NCI-H146 (cell line): ENCODE results near the gene CLEC17A.
"Not testable (repeated sequence)": the region's sequence is repeated elsewhere in the genome, so short reads cannot be mapped to it uniquely, and the experiment has no call there.

Experiments
- DNase-seq: peaks from one replicate; lab custom pipeline; 2025; lab: John Stamatoyannopoulos, UW

The CLEC17A gene

GRCh38 chr19:14580623-14581237 lies 2.2 kb upstream of the CLEC17A start:
- no peak for DNase-seq

GRCh38 chr19:14584372-14584771 lies 1.5 kb downstream of the CLEC17A start:
- DNase-seq: not testable (repeated sequence)

- not testable (repeated sequence) for DNase-seq
Observed at GRCh38 chr19:14585187-14585586, 2.3 kb downstream of the CLEC17A start.

DNA sequence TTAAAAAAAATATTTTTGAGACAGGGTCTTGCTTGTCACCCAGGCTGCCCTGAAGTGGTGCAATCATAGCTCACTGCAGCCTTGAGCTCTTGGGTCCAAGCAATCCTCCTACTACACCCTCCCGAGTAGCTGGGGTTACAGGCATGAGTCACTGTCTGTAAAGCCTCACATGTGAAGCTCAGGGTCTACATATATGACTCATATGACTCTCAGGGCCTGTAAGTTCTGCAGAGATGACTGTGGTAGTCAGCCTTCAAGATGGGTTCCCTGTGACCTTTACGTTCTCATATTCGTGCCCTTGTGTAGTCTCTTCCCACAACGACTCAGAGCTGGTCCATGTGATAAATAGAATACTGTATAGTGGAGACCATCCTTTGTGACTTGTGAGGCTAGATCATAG lies 6.5 kb downstream of the CLEC17A start:
- not testable (repeated sequence) for DNase-seq

DNA sequence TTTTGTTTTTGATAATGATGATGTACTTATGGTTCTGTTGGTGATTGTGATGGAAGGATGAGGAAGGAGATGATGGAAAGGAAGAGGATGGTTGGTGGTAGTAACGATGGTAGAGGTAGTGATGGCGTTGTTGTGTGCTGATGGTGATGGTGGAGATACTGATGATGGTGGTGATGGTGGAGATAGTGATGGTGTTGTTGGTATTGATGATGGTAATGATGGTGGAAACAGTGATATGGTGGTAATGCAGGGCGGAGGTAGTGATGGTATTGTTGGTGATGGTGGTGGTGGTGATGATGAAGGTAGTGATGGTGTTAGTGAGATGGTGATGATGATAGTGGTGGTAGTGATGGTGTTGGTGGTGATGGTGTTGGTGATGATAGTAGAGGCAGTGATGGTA lies 12.7 kb downstream of the CLEC17A start:
- DNase-seq: no peak

DNA sequence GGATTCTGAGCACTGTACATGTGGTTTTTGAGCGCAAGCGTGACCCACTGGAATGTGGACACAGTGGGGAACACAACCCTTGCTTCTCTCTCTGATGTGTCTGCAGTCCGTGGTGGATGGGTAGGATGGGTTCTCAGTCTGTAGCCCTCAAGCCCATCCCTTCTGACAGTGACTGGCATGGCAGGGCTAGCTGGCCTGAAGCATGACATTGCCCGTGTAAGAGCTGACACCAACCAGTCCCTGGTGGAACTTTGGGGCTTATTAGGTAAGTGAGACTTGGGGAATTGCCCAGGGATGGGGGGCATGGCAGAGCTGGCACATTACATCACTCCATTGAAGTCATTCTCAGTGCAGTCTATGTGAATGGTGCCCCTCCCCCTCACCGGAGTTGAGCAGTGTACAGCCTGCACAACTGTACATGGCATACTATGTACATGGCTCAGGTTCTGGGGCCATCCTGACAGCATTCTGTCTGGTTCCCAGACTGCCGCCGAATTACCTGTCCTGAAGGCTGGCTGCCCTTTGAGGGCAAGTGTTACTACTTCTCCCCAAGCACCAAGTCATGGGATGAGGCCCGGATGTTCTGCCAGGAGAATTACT lies 16.8 kb downstream of the CLEC17A start:
- no peak for DNase-seq

DNA sequence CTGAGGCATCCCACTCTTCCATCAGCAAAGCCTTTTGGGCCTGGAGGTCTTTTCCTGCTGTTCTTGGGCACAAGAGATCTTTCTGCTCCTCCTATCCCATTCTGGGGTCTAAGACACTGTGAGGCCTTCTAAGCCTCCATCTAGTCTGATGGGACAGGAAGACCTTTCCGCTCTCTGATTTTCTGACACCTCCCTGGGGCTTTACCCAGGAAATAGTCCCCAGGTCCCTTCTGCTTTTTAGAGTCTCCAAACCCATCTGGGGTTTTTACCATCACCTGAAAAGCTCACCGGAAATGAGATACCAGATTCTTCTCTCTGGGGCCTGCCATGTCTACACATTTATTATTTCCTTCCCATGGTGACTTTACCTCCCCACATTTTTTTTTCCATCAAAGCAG lies 21.1 kb downstream of the CLEC17A start:
- DNase-seq: no peak

GRCh38 chr19:14606627-14607026 lies 23.7 kb downstream of the CLEC17A start:
- no peak for DNase-seq

- DNase-seq: no peak
Observed at GRCh38 chr19:14611051-14611450, 28.2 kb downstream of the CLEC17A start.

DNA sequence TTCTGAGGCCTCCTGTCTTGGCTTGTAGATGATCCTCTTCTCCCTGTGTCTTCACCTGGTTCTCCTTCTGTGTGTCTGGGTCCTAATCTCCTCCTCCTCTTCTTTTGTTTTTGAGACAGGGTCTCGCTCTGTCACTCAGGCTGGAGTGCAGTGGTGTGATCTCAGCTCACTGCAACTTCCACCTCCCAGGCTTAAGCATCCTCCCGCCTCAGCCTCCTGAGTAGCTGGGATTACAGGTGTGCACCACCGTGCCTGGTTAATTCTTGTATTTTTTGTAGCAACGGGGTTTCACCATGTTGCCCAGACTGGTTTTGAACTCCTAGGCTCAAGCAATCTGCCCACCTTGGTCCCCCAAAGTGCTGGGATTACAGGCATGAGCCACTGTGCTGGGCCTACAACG lies 29.4 kb downstream of the CLEC17A start:
- not testable (repeated sequence) for DNase-seq

DNA sequence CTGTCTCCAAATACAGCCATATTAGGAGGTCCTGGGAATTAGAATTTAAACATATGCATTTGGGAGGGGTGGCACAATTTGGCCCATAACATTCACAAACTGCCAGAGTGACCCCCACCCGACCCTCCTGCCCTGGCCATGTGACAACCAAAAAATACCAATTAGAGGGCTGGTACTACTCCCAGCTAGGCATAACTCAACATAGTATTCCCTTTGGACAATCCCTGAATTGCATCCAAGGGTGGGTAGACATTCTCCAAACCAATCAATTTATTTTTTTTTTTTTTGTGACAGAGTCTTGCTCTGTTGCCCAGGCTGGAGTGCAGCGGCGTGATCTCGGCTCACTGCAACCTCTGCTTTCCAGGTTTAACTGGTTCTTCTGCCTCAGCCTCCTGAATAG lies 29.8 kb downstream of the CLEC17A start:
- DNase-seq: no peak

DNA sequence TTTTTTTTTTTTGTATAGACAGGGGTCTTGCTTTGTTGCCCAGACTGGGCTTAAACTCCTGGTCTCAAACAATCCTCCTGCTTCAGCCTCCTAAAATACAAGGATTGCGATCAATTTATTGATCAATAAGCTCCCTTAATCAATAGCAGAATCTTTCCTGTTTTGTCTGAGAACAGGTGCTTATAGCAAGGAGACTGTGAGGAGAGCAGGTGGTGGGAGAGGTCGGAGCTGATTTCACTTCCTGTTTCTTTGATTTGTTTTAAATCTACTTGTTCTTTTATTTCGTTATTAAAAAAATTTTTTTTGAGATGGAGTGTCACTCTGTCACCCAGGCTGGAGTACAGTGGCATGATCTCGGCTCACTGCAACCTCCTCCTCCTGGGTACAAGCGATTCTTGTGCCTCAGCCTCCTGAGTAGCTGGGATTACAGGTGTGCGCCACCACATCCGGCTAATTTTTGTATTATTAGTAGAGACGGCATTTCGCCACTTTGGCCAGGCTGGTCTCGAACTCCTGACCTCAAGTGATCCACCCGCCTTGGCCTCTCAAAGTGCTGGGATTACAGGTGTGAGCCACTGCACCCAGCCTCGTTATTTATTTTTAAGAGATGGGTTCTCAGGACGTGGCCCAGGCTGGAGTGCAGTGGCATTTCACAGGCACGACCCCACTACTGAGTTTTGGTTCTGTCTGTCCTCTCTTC lies 30.7 kb downstream of the CLEC17A start:
- DNase-seq: not testable (repeated sequence)

GRCh38 chr19:14614099-14614412 lies 31.2 kb downstream of the CLEC17A start:
- DNase-seq: no peak

DNA sequence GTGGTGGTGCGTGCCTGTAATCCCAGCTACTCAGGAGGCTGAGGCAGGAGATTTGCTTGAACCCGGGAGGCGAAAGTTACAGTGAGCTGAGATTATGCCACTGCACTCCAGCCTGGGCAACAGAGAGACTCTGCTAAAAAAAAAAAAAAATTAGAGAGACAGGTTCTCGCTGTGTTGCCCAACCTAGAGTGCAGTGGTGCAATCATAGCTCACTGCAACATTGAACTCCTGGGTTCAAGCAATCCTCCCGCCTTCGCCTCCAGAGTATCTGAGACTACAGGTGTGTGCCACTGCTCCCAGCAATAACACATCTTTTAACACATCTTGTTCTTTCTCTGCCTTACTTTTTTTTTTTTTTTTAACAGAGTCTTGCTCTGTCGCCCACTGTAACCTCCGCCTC lies 32.7 kb downstream of the CLEC17A start:
- no peak for DNase-seq

GRCh38 chr19:14616407-14616806 lies 33.5 kb downstream of the CLEC17A start:
- DNase-seq: no peak

GRCh38 chr19:14619404-14619803 lies 36.5 kb downstream of the CLEC17A start:
- no peak for DNase-seq

GRCh38 chr19:14624491-14624890 lies 41.6 kb downstream of the CLEC17A start:
- DNase-seq: not testable (repeated sequence)

DNA sequence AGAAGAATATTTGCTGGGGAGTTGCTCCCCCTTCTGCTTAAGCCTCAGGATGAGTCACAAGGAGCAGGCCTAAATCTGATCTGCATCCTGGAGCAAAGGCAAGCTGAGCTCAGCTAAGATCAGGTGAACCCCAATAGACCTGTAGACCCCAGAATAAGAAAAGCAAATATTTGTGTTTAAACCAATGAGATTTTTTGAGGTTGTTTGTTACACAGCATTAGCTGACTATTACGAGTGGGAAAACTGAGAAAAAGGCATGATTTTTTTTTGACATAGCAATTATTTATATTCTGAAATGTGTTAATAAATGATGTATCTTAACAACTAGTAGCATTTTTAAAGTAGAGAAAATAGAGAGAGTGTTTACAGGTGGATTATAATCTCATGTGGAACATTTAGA lies 46.7 kb downstream of the CLEC17A start:
- no peak for DNase-seq

DNA sequence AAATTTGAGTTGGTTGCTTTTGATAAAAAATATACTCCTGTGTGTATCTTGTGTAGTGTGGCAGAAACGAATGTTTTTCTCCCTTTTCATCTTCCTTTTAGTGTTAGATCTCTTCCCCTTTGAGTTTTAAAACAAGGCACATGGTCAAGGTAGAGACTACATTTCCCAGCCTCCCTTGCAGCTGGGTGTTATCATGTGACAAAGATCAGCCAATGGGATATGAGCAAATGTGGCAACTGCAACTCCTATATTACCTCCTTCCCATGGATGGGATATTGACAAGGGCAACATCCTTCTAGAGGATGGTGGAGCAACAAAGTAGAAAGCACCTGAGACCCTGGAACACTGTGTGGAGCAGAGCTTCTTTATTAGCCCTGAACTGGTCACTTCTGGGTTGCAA lies 49.4 kb downstream of the CLEC17A start:
- DNase-seq: no peak

- no peak for DNase-seq
Observed at GRCh38 chr19:14639536-14640277, 56.8 kb downstream of the CLEC17A start.

DNA sequence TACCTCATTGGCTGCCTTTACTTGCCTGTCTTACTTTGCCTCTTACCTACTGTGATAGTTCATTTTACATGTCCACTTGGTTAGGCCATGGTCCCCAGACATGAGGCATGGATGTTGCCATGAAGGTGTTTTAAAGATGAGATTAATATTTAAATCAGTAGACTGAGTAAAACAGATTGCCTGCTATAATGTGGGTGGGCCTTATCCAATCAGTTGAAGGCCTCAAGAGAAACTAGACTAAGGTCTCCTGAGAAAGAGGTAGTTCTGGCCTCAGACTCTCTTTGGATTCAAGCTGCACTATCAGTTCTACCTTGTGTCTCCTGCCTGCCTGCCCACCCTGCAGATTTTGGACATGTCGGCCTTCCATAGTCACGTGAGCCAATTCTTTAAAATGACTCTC lies 65.6 kb downstream of the CLEC17A start:
- no peak for DNase-seq

DNA sequence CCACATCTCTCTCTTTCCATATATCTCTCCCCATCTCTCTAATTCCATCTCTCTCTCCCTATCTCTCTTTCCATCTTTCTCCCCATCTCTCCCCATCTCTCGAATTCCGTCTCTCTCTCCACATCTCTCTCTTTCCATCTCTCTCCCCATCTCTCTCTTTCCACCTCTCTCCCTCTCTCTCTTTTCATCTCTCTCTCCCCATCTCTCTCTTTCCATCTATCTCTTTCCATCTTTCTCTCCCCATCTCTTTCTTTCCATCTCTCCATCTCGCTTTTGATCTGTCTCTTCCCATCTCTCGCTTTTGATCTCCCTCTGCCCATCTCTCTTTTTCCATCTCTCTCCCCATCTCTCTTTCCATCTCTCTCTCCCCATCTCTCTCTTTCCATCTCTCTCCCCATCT lies 66.1 kb downstream of the CLEC17A start:
- no peak for DNase-seq

- no peak for DNase-seq
Observed at GRCh38 chr19:14650161-14650560, 67.3 kb downstream of the CLEC17A start.
